Measurements from ENCODE around the gene MTHFD1L. TPM values are rescaled to one million over a fixed set of nuclear protein-coding genes. Genes with fewer than 3 reads are reported as not detected.
"Not testable (repeated sequence)": the region's sequence is repeated elsewhere in the genome, so short reads cannot be mapped to it uniquely, and the experiment has no call there.

MTHFD1L gene
- total RNA-seq, 4 donors from 2014 or later: 0.35 to 1.6 (median 0.59) TPM; not detected in 1

DNA sequence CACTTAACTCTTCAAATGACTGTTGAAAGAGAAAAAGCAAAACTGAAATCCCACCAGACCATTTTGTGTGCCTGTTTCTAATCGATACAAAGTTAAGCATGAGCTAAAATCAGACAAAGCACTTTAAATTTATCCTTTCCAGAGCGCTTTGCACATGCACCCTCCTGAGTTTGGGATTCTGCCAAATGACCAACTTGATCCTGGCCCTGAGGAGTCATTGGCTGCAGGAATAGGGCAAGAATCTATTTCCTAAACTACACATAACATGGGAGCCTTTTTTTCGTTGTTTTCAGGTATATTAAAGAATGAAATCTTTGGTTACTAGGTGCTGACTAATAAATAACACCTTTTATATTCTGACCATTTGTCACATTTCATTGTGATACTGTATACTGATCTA lies 23.8 kb upstream of the MTHFD1L start:
- H3K36me3 ChIP-seq: no peaks in the 10 kb centered on the region
- ATAC-seq: no peak

DNA sequence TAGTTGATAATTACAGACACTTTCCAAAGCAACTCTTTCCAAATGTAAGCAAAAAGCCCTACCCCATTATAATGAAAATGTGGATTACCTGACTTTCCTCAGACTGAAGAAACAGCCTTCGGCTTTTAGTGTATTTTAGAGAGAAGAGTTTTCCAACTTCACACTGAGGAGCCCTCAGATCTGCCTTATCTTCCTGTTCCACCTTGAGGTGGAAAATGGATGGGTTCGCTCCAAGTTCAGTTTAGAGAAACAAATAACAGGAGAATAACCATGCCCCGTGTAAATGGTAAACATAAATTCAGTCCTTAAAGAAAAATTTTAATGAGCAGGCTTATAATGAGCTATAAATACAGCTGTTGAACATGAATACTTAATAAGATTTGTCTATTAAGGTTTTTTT lies 21.1 kb upstream of the MTHFD1L start:
- intact Hi-C loops (cut with DNase I; ENCODE audit: low total_unique reads) (no loop called here), in situ Hi-C loops (cut with MboI; ENCODE audit: low sequenced_read_pairs in 4 of 4) (no loop called here)
- no peak for TF ChIP-seq POLR2A (IDR thresholded peaks at IDR 0.05)
- TF ChIP-seq, protein P1, sequence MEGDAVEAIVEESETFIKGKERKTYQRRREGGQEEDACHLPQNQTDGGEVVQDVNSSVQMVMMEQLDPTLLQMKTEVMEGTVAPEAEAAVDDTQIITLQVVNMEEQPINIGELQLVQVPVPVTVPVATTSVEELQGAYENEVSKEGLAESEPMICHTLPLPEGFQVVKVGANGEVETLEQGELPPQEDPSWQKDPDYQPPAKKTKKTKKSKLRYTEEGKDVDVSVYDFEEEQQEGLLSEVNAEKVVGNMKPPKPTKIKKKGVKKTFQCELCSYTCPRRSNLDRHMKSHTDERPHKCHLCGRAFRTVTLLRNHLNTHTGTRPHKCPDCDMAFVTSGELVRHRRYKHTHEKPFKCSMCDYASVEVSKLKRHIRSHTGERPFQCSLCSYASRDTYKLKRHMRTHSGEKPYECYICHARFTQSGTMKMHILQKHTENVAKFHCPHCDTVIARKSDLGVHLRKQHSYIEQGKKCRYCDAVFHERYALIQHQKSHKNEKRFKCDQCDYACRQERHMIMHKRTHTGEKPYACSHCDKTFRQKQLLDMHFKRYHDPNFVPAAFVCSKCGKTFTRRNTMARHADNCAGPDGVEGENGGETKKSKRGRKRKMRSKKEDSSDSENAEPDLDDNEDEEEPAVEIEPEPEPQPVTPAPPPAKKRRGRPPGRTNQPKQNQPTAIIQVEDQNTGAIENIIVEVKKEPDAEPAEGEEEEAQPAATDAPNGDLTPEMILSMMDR (IDR thresholded peaks at IDR 0.05 in 4 of 5, conservative IDR thresholded peaks at IDR 0.05 in 1 of 5): no peak
- no peaks in the 10 kb centered on the region for H3K36me3 ChIP-seq
- H3K9me3 ChIP-seq: no peaks in the 10 kb centered on the region
- H3K4me1 ChIP-seq: no peaks in the 10 kb centered on the region
- no peak for ATAC-seq
- H3K27me3 ChIP-seq: no peaks in the 10 kb centered on the region
- no peak overlapping the region for H3K4me3 ChIP-seq
- DNase-seq: no peak
- H3K27ac ChIP-seq: no peak overlapping the region

More for the DNA sequence above, 23.8 kb upstream of the MTHFD1L start:
- intact Hi-C loops (cut with DNase I; ENCODE audit: low total_unique reads) (no loop called here), in situ Hi-C loops (cut with MboI; ENCODE audit: low sequenced_read_pairs in 4 of 4) (no loop called here)
- no peaks in the 10 kb centered on the region for H3K27me3 ChIP-seq
- no peak overlapping the region for H3K27ac ChIP-seq
- no peak overlapping the region for H3K4me3 ChIP-seq
- TF ChIP-seq, protein P1 (IDR thresholded peaks at IDR 0.05 in 4 of 5, conservative IDR thresholded peaks at IDR 0.05 in 1 of 5): no peak
- no peaks in the 10 kb centered on the region for H3K4me1 ChIP-seq
- DNase-seq: no peak
- H3K9me3 ChIP-seq: no peaks in the 10 kb centered on the region

DNA sequence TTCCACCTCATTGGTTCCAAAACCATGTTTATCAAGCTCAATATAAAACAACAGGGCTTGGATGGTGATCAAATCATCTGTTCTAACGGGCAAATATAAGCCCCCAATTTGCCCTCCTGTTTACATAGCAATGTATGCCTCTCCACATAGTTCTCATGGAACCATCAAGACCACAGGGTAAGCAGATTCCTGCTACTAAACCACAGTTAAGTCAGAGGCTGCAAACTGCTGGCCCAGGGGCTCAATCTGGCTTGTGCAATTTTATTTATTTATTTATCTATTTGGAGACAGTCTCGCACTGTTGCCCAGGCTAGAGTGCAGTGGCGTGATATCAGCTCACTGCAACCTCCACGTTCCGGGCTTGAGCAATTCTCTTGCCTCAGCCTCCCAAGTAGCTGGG lies 18.9 kb upstream of the MTHFD1L start:
- no peak overlapping the region for H3K4me3 ChIP-seq
- TF ChIP-seq, protein P1 (IDR thresholded peaks at IDR 0.05 in 4 of 5, conservative IDR thresholded peaks at IDR 0.05 in 1 of 5): no peak
- no peak for TF ChIP-seq POLR2A (IDR thresholded peaks at IDR 0.05)
- H3K27me3 ChIP-seq: no peaks in the 10 kb centered on the region
- no peak for ATAC-seq
- intact Hi-C loops (cut with DNase I; ENCODE audit: low total_unique reads) (no loop called here), in situ Hi-C loops (cut with MboI; ENCODE audit: low sequenced_read_pairs in 4 of 4) (no loop called here)
- no peaks in the 10 kb centered on the region for H3K36me3 ChIP-seq
- no peak for DNase-seq
- no peaks in the 10 kb centered on the region for H3K9me3 ChIP-seq
- H3K27ac ChIP-seq: no peak overlapping the region
- no peaks in the 10 kb centered on the region for H3K4me1 ChIP-seq

DNA sequence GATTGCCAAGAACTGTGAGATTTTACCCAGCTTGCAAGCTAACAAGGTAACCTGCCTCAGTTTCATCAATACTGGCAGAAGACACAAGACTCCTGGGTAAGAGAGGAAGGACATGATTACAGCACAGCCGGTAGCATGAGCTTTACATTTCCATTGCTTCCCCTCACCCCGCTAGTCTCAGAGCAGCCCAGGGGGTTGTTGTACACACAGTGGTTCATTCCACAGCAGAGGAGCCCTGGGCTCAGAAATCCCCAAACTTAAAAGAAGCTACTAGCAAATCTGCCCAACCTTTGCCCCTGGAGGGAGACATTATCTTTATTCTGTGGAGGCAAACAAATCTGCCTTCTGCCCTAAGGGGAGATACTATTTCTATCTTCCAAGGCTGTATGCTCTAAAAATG lies 17.1 kb upstream of the MTHFD1L start:
- no peak for ATAC-seq
- intact Hi-C loops (cut with DNase I; ENCODE audit: low total_unique reads): no loop called here
- TF ChIP-seq, protein P1 (IDR thresholded peaks at IDR 0.05 in 4 of 5, conservative IDR thresholded peaks at IDR 0.05 in 1 of 5): no peak
- TF ChIP-seq POLR2A (IDR thresholded peaks at IDR 0.05): no peak
- in situ Hi-C loops (cut with MboI; ENCODE audit: low sequenced_read_pairs in 4 of 4): no loop called here
- Histone ChIP-seq H3K36me3 (no peaks in the 10 kb centered on the region), H3K27ac (no peak overlapping the region), H3K27me3 (no peaks in the 10 kb centered on the region), H3K9me3 (no peaks in the 10 kb centered on the region), H3K4me1 (no peaks in the 10 kb centered on the region), H3K4me3 (no peak overlapping the region)
- no peak for DNase-seq

DNA sequence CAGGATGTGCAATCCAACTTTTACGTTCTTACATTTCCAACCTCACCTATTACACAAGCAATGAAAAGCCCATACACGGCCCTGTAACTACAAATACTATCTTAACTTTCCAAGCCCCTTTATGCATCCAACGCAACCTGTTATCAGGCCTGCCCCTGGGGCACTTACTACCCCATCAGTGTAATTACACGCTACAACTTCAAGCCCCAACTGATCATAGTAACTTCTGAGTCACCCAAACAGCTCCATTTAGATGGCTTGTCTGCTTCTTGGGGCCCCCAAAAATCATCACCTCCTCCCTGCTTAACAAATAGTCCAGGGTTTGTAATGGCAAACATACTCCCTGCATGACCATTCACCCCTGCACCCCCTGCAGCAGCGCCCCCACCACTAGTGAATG lies 11.1 kb upstream of the MTHFD1L start:
- H3K9me3 ChIP-seq; ATAC-seq; in situ Hi-C loops (cut with MboI; ENCODE audit: low sequenced_read_pairs in 4 of 4): not testable (repeated sequence)

DNA sequence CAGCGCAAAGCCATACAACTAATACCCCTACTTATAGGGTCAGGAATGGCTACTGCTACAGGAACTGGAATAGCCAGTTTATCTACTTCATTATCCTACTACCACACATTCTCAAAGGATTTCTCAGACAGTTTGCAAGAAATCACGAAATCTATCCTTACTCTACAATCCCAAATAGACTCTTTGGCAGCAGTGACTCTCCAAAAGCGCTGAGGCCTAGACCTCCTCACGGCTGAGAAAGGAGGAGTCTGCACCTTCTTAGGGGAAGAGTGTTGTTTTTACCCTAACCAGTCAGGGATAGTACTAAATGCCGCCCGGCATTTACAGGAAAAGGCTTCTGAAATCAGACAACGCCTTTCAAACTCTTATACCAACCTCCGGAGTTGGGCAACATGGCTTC lies 10.3 kb upstream of the MTHFD1L start:
- H3K27me3 ChIP-seq; H3K9me3 ChIP-seq; ATAC-seq; DNase-seq; H3K36me3 ChIP-seq; in situ Hi-C loops (cut with MboI; ENCODE audit: low sequenced_read_pairs in 4 of 4); intact Hi-C loops (cut with DNase I; ENCODE audit: low total_unique reads); H3K4me3 ChIP-seq; H3K4me1 ChIP-seq; H3K27ac ChIP-seq: not testable (repeated sequence)

More for the DNA sequence above, 11.1 kb upstream of the MTHFD1L start:
- H3K27ac ChIP-seq; DNase-seq; H3K4me3 ChIP-seq; H3K4me1 ChIP-seq; H3K36me3 ChIP-seq; intact Hi-C loops (cut with DNase I; ENCODE audit: low total_unique reads); H3K27me3 ChIP-seq: not testable (repeated sequence)
